B cell (primary cell): Measurements from ENCODE around the gene GALR2. TPM values are rescaled to one million over a fixed set of nuclear protein-coding genes. Genes with fewer than 3 reads are reported as not detected.
"Not testable (repeated sequence)": the region's sequence is repeated elsewhere in the genome, so short reads cannot be mapped to it uniquely, and the experiment has no call there.

Experiments
- ATAC-seq: fragments of 200-7000 bp; cut with Tn5 transposase; one replicate; pipeline ENCODE4 v1.10.0; 2021; ENCODE audit warnings: low read depth, mild to moderate bottlenecking, moderate number of reproducible peaks, moderate library complexity
- CTCF ChIA-PET: fragments of 350-600 bp; sonication (Branson Sonifier 250); formaldehyde crosslinking; loops from one replicate; lab custom pipeline; 2021; ENCODE audit warnings: antibody characterized with exemption, inconsistent platforms; lab: Charles Lee
- POLR2A ChIA-PET: fragments of 350-600 bp; sonication (Branson Sonifier 250); formaldehyde crosslinking; loops from one replicate; lab custom pipeline; 2021; ENCODE audit warnings: antibody characterized with exemption; lab: Charles Lee
- DNase-seq: peaks from one replicate; pipeline ENCODE4 v3.0.0; 2013
- H2AFZ ChIP-seq: 2 replicates; pipeline ENCODE4 v1.6.1; 2012; ENCODE audit warnings: mild to moderate bottlenecking, low read depth, low read length; ENCODE audit not compliant: insufficient read depth, poor library complexity, severe bottlenecking
- H3K27ac ChIP-seq, 2 donors: 1 replicate in 1 of 2; 2 replicates in 1 of 2; pipeline ENCODE4 v1.5.1; 2012 to 2013; ENCODE audit warnings: low read length in 2 of 2, mild to moderate bottlenecking in 2 of 2, moderate library complexity in 1 of 2
- H3K27me3 ChIP-seq, 4 experiments: fragments of 200-600 bp in 1 of 4; sonication (generic) in 1 of 4; replicated peaks in 1 of 4; 1 replicate in 2 of 4; 2 replicates in 2 of 4; pipeline versions ENCODE4 v1.6.1 to v1.7.0; 2013 to 2016; ENCODE audit warnings: low read length in 3 of 4, mild to moderate bottlenecking in 2 of 4, mixed read lengths in 1 of 4, moderate library complexity in 1 of 4; ENCODE audit not compliant: insufficient read depth in 4 of 4, control insufficient read depth in 3 of 4; ENCODE audit errors: control extremely low read depth in 1 of 4
- H3K36me3 ChIP-seq, 2 experiments: replicated peaks in 1 of 2; 1 replicate in 1 of 2; 2 replicates in 1 of 2; pipeline versions ENCODE4 v1.6.1 to v1.7.1; 2013; ENCODE audit warnings: low read length in 1 of 2; ENCODE audit not compliant: insufficient read depth in 2 of 2, control insufficient read depth in 1 of 2; ENCODE audit errors: control extremely low read depth in 1 of 2, extremely low read depth in 1 of 2
- H3K4me1 ChIP-seq, 2 donors: fragments of 200-600 bp in 1 of 2; sonication (generic) in 1 of 2; 1 replicate in 1 of 2; 2 replicates in 1 of 2; pipeline versions ENCODE4 v1.5.1 to v1.6.1; 2013 to 2017; ENCODE audit warnings: low read length in 2 of 2; ENCODE audit not compliant: control insufficient read depth in 2 of 2, insufficient read depth in 2 of 2
- H3K4me2 ChIP-seq: replicated peaks from 2 replicates; pipeline ENCODE3; 2012; ENCODE audit warnings: mild to moderate bottlenecking, low read depth, low read length; ENCODE audit not compliant: poor library complexity, severe bottlenecking
- H3K4me3 ChIP-seq, 5 experiments: fragments of 200-600 bp in 1 of 5; sonication (generic) in 1 of 5; 1 replicate in 3 of 5; 2 replicates in 2 of 5; pipeline versions ENCODE4 v1.5.1 to v1.7.0; 2011 to 2016; ENCODE audit warnings: low read length in 4 of 5, mild to moderate bottlenecking in 4 of 5, low read depth in 2 of 5, control low read depth in 1 of 5, moderate library complexity in 1 of 5; ENCODE audit not compliant: insufficient read depth in 1 of 5; ENCODE audit errors: control extremely low read depth in 1 of 5, extremely low read depth in 1 of 5
- H3K79me2 ChIP-seq: fragments of 200-600 bp; sonication (generic); one replicate; pipeline ENCODE4 v1.6.0; 2016; ENCODE audit warnings: low read length; ENCODE audit not compliant: control insufficient read depth, insufficient read depth
- H3K9ac ChIP-seq: fragments of 200-600 bp; sonication (generic); 2 replicates; pipeline ENCODE4 v1.6.1; 2017; ENCODE audit warnings: mild to moderate bottlenecking, low read length, moderate library complexity
- H3K9me3 ChIP-seq, 3 donors: one replicate each; pipeline versions ENCODE4 v1.6.1 to v1.7.1; 2013; ENCODE audit warnings: low read length in 2 of 3; ENCODE audit not compliant: control insufficient read depth in 2 of 3, insufficient read depth in 1 of 3; ENCODE audit errors: control extremely low read depth in 1 of 3
- H4K20me1 ChIP-seq: 2 replicates; pipeline ENCODE4 v1.6.0; 2012; ENCODE audit warnings: mild to moderate bottlenecking, low read length; ENCODE audit not compliant: insufficient read depth, control insufficient read depth, poor library complexity, severe bottlenecking
- H3K27ac Mint-ChIP-seq: one replicate; pipeline ENCODE4 v1.8.0; 2021; ENCODE audit warnings: mixed read lengths
- H3K27me3 Mint-ChIP-seq: one replicate; pipeline ENCODE4 v1.8.0; 2021; ENCODE audit warnings: mixed read lengths
- H3K4me1 Mint-ChIP-seq: one replicate; pipeline ENCODE4 v1.8.0; 2021; ENCODE audit warnings: mixed read lengths
- H3K4me3 Mint-ChIP-seq: one replicate; pipeline ENCODE4 v1.8.0; 2021; ENCODE audit warnings: mixed read lengths
- H3K9me3 Mint-ChIP-seq: one replicate; pipeline ENCODE4 v1.8.0; 2022; ENCODE audit warnings: mixed read lengths; ENCODE audit not compliant: insufficient read depth
- EZH2 ChIP-seq: IDR thresholded peaks from 2 replicates; pipeline ENCODE4 v1.6.1; 2012; ENCODE audit warnings: borderline replicate concordance, low read depth, mild to moderate bottlenecking, moderate library complexity, low read length; ENCODE audit not compliant: insufficient read depth, poor library complexity, severe bottlenecking
- WGBS: methylation state at CpG from one replicate; pipeline ENCODE4 v1.1.5; 2013; ENCODE audit warnings: missing lambda C conversion rate; ENCODE audit not compliant: insufficient coverage; 5-methylcytosine and 5-hydroxymethylcytosine counted together
- intact Hi-C: fragments of 100-400 bp; cut with micrococcal nuclease; formaldehyde crosslinking; loops from one replicate; pipeline ENCODE4 v1.10.0; 2022
- polyA plus RNA-seq: library from polyadenylated mRNA; depleted of rRNA; stranded (reverse); fragments of >200 nt; gene quantifications from 2 replicates; pipeline ENCODE4 v1.2.3, GENCODE V29; 2012
- total RNA-seq, 2 donors: library from RNA; stranded (reverse); fragments of 120-200 nt in 1 of 2; gene quantifications; 1 replicate in 1 of 2; 2 replicates in 1 of 2; pipeline versions ENCODE4 v1.2.3 to v1.2.4, GENCODE V29; 2013 to 2022
- TF ChIP-seq, protein P1 (sequence below): fragments of 200-600 bp; IDR thresholded peaks from one replicate; pipeline ENCODE4 v1.8.0; 2022; ENCODE audit warnings: antibody characterized with exemption, mild to moderate bottlenecking

Gene GALR2
- total and polyA plus RNA-seq, 2 donors (not counting 1 experiment from before 2014, with no cell fraction given), result 0.42 to 1.2 TPM

GRCh38 chr17:76039121-76039520 is 35.5 kb upstream of the GALR2 start:
- intact Hi-C loops, result no loop called here
- Mint-ChIP-seq H3K9me3 (no peaks in the 10 kb centered on the region), H3K4me1 (no peaks in the 10 kb centered on the region), H3K4me3 (no peak overlapping the region), H3K27ac (no peak overlapping the region), H3K27me3 (no peaks in the 10 kb centered on the region)
- ATAC-seq, result no peak
- Histone ChIP-seq H3K79me2 (no peaks in the 10 kb centered on the region), H3K9ac (no peak overlapping the region), H3K36me3 (peaks cover 23 to 59% of the 10 kb centered on the region in 2 experiments), H3K9me3 (no peaks in the 10 kb centered on the region), H3K4me3 (no peak overlapping the region), H3K4me2 (no peak overlapping the region), H3K27me3 (no peaks in the 10 kb centered on the region), H3K27ac (no peak overlapping the region), H2AFZ (no peak overlapping the region), H4K20me1 (no peaks in the 10 kb centered on the region), H3K4me1 (no peaks in the 10 kb centered on the region)
- 98% methylated on average over 4 of the region's 6 CpGs for WGBS
- POLR2A ChIA-PET, result no interaction called here
- CTCF ChIA-PET, result no interaction called here
- no peak for DNase-seq
- TF ChIP-seq, protein P1, sequence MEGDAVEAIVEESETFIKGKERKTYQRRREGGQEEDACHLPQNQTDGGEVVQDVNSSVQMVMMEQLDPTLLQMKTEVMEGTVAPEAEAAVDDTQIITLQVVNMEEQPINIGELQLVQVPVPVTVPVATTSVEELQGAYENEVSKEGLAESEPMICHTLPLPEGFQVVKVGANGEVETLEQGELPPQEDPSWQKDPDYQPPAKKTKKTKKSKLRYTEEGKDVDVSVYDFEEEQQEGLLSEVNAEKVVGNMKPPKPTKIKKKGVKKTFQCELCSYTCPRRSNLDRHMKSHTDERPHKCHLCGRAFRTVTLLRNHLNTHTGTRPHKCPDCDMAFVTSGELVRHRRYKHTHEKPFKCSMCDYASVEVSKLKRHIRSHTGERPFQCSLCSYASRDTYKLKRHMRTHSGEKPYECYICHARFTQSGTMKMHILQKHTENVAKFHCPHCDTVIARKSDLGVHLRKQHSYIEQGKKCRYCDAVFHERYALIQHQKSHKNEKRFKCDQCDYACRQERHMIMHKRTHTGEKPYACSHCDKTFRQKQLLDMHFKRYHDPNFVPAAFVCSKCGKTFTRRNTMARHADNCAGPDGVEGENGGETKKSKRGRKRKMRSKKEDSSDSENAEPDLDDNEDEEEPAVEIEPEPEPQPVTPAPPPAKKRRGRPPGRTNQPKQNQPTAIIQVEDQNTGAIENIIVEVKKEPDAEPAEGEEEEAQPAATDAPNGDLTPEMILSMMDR, result no peak
- no peak for TF ChIP-seq EZH2

GRCh38 chr17:76040376-76040775 is 34.2 kb upstream of the GALR2 start:
- no peaks in the 10 kb centered on the region for H3K4me1 ChIP-seq
- H3K27ac Mint-ChIP-seq, result no peak overlapping the region
- H4K20me1 ChIP-seq, result no peaks in the 10 kb centered on the region
- CTCF ChIA-PET, result no interaction called here
- no peak overlapping the region for H3K27ac ChIP-seq
- no peaks in the 10 kb centered on the region for H3K27me3 Mint-ChIP-seq
- ATAC-seq (no peak), DNase-seq (no peak)
- 94% methylated on average over 2 of the region's 6 CpGs for WGBS
- H3K4me2 ChIP-seq, result no peak overlapping the region
- H3K27me3 ChIP-seq, result no peaks in the 10 kb centered on the region
- POLR2A ChIA-PET, result no interaction called here
- no peaks in the 10 kb centered on the region for H3K4me1 Mint-ChIP-seq
- H2AFZ ChIP-seq, result no peak overlapping the region
- no peaks in the 10 kb centered on the region for H3K79me2 ChIP-seq
- no peak overlapping the region for H3K9ac ChIP-seq
- H3K9me3 ChIP-seq, result no peaks in the 10 kb centered on the region
- no peaks in the 10 kb centered on the region for H3K9me3 Mint-ChIP-seq
- no peak overlapping the region for H3K4me3 Mint-ChIP-seq
- no peak overlapping the region for H3K4me3 ChIP-seq
- H3K36me3 ChIP-seq, result peaks cover 26 to 71% of the 10 kb centered on the region in 2 experiments
- TF ChIP-seq, protein P1, result no peak
- no peak for TF ChIP-seq EZH2
- intact Hi-C loops, result no loop called here

GRCh38 chr17:76042868-76043267 is 31.7 kb upstream of the GALR2 start:
- POLR2A ChIA-PET, H3K27ac ChIP-seq, H2AFZ ChIP-seq, H3K27me3 Mint-ChIP-seq, H3K9me3 Mint-ChIP-seq, CTCF ChIA-PET, H3K4me2 ChIP-seq, H3K4me1 ChIP-seq, H3K4me1 Mint-ChIP-seq, H3K4me3 Mint-ChIP-seq, H3K27ac Mint-ChIP-seq, H3K9me3 ChIP-seq, H3K27me3 ChIP-seq, H4K20me1 ChIP-seq, ATAC-seq, intact Hi-C loops, H3K4me3 ChIP-seq, H3K9ac ChIP-seq, H3K79me2 ChIP-seq, DNase-seq: not testable (repeated sequence)
- peaks cover 29 to 92% of the 10 kb centered on the region in 2 experiments for H3K36me3 ChIP-seq
- 100% methylated on average over 2 of the region's 3 CpGs for WGBS
